Heart left ventricle (tissue), 16 donors: ENCODE results near the gene MFGE8. TPM values are rescaled to one million over a fixed set of nuclear protein-coding genes. Genes with fewer than 3 reads are reported as not detected.

ENCODE experiments used
- ATAC-seq, 4 donors: fragments of 200-7000 bp; cut with Tn5 transposase; one replicate each; pipeline ENCODE4 v1.9.1; 2020 to 2022; ENCODE audit warnings: moderate library complexity in 4 of 4, mild to moderate bottlenecking in 3 of 4, moderate number of reproducible peaks in 1 of 4
- DNase-seq, 5 donors: peaks; one replicate each; pipeline ENCODE4 v3.0.0-alpha.2; 2020
- H3K27ac ChIP-seq, 12 donors: fragments of 200-600 bp; sonication (generic) in 4 of 12; one replicate each; pipeline versions ENCODE4 v1.5.0 to v1.8.0; 2016 to 2022; ENCODE audit warnings: mild to moderate bottlenecking in 2 of 12
- H3K27me3 ChIP-seq, 9 donors: fragments of 200-600 bp; sonication (generic) in 2 of 9; one replicate each; pipeline versions ENCODE4 v1.5.1 to v1.8.0; 2016 to 2022; ENCODE audit warnings: mild to moderate bottlenecking in 3 of 9
- H3K36me3 ChIP-seq, 9 donors: fragments of 200-600 bp; sonication (generic) in 2 of 9; one replicate each; pipeline versions ENCODE4 v1.5.0 to v1.8.0; 2018 to 2022; ENCODE audit warnings: mild to moderate bottlenecking in 2 of 9
- H3K4me1 ChIP-seq, 12 donors: fragments of 200-600 bp; sonication (generic) in 4 of 12; one replicate each; pipeline versions ENCODE4 v1.5.0 to v1.8.0; 2016 to 2022; ENCODE audit warnings: mild to moderate bottlenecking in 3 of 12
- H3K4me3 ChIP-seq, 12 donors: fragments of 200-600 bp; sonication (generic) in 4 of 12; one replicate each; pipeline versions ENCODE4 v1.5.0 to v1.8.0; 2017 to 2022; ENCODE audit warnings: mild to moderate bottlenecking in 9 of 12, moderate library complexity in 4 of 12
- H3K9me3 ChIP-seq, 12 donors: fragments of 200-600 bp; sonication (generic) in 4 of 12; one replicate each; pipeline versions ENCODE4 v1.5.0 to v1.8.0; 2016 to 2022; ENCODE audit warnings: mild to moderate bottlenecking in 1 of 12
- POLR2A ChIP-seq, 2 donors: fragments of 450-650 bp; IDR thresholded peaks; one replicate each; pipeline ENCODE4 v1.6.1; 2017; ENCODE audit warnings: antibody characterized with exemption in 2 of 2, mild to moderate bottlenecking in 2 of 2, moderate library complexity in 2 of 2
- WGBS, 4 donors: extraction: QIAGEN DNeasy Blood & Tissue Kit in 2 of 4; methylation state at CpG; one replicate each; pipeline versions ENCODE4 v1.1.5 to v1.1.7; 2013 to 2018; 5-methylcytosine and 5-hydroxymethylcytosine counted together
- intact Hi-C, 10 donors: fragments of 100-400 bp; cut with DNase I; formaldehyde crosslinking; loops; one replicate each; pipeline versions ENCODE4 v1.11.1 to v1.14.2; 2022
- polyA plus RNA-seq, 2 donors: library from polyadenylated mRNA; stranded (reverse); fragments of 200-250 nt; gene quantifications; one replicate each; pipeline ENCODE4 v1.2.3, GENCODE V29; 2013
- total RNA-seq, 9 donors: library from RNA; depleted of rRNA in 2 of 9; stranded (reverse); fragments of >200 nt in 2 of 9; fragmentation: NEBNext Ultra II Directional in 3 of 9; extraction: Animal tissue kit (Norgen Biotek cat#: 25700) in 3 of 9; gene quantifications; one replicate each; pipeline versions ENCODE4 v1.1.0 to v1.2.4, GENCODE V29; 2016 to 2023
- TF ChIP-seq, protein P1 (sequence below), 12 donors: fragments of 200-600 bp; sonication (generic) in 4 of 12; IDR thresholded peaks; one replicate each; pipeline versions ENCODE4 v1.5.0 to v1.8.0; 2018 to 2022; ENCODE audit warnings: antibody characterized with exemption in 12 of 12, mild to moderate bottlenecking in 5 of 12
- donor health status: ischemic (EF 13 %, LVEDD 7.1; RV severe dilation, severe dysfunction).
- donor health status: healthy with polysubstance abuse.
- donor health status: DM: no; HTN: yes; CAD: no.
- donor health status: DM: no; HTN: no; CAD: no.
- donor health status: ischemic (EF 25% LVEDD 6.9; RV normal size, moderate dysfunction).
- donor health status: ischemic (EF 25% LVEDD 5.7; RV mildly dilated, moderate dysfunction).
- donor health status: healthy.
- donor health status: DM: yes; HTN: yes; CAD: no.
- donor health status: ischemic (EF 35%, LVEDD 5.7; RV mildly dilated, moderate dysfunction).
- donor health status: nonischemic (EF 11% LVEDD 7.7; RV severe dilation, severe dysfunction).
- donor health status: DM: yes; HTN: yes; CAD: no.
- donor health status: PGD.
- donor health status: ischemic (EF 29% LVEDD 5.4; RV normal size, mild dysfunction).
- donor health status: nonischemic (EF 23%, LVEDD 6.1; RV moderate dilation, normal function).

MFGE8 gene
- total and polyA plus RNA-seq, 11 donors: 352 to 732 (median 556) TPM

DNA sequence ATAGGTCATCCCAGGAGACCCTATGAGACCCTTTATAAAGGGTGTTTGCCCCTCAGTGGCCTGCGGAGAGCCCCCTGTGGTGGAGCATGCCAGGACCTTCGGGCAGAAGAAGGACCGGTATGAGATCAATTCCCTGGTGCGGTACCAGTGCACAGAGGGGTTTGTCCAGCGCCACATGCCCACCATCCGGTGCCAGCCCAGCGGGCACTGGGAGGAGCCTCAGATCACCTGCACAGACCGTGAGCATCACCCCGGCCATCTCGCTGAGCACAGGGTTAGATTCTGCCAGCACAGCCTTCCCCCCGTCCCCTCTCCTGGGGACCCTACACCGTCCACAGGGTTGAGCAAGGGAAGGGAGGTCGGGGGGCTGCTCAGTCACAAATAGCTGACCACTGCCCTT lies 39.4 kb downstream of the MFGE8 start:
- WGBS, 4 donors: 81 to 88% (median 84%) methylated on average over 9 to 13 of the region's 13 CpGs
- TF ChIP-seq, protein P1, sequence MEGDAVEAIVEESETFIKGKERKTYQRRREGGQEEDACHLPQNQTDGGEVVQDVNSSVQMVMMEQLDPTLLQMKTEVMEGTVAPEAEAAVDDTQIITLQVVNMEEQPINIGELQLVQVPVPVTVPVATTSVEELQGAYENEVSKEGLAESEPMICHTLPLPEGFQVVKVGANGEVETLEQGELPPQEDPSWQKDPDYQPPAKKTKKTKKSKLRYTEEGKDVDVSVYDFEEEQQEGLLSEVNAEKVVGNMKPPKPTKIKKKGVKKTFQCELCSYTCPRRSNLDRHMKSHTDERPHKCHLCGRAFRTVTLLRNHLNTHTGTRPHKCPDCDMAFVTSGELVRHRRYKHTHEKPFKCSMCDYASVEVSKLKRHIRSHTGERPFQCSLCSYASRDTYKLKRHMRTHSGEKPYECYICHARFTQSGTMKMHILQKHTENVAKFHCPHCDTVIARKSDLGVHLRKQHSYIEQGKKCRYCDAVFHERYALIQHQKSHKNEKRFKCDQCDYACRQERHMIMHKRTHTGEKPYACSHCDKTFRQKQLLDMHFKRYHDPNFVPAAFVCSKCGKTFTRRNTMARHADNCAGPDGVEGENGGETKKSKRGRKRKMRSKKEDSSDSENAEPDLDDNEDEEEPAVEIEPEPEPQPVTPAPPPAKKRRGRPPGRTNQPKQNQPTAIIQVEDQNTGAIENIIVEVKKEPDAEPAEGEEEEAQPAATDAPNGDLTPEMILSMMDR (IDR thresholded peaks at IDR 0.05): no peak
- TF ChIP-seq POLR2A (IDR thresholded peaks at IDR 0.05): no peak
- Histone ChIP-seq H3K36me3 (peaks cover 0 to 33% (median 0%) of the 10 kb centered on the region in 9 donors), H3K4me3 (no peak overlapping the region), H3K27me3 (no peaks in the 10 kb centered on the region), H3K4me1 (peaks cover 0 to 6% (median 0%) of the 10 kb centered on the region in 12 donors), H3K9me3 (no peaks in the 10 kb centered on the region), H3K27ac (no peak overlapping the region)
- ATAC-seq: no peak
- no peak for DNase-seq
- intact Hi-C loops: no loop called here

DNA sequence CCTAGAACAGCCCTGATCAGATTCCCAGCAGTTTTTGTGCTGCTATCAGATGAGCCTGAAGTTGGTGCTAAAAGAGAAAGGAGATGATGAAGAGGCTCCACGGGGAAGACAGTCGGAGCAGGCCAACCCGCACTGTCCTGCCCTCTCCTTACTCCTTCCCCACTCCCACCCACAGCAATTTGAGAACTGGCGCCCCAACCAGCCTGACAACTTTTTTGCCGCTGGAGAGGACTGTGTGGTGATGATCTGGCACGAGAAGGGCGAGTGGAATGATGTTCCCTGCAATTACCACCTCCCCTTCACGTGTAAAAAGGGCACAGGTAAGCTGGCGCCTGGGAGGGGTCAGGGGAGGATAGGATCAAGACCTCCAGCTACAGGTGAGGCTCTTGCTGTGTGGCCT lies 40.5 kb downstream of the MFGE8 start:
- Histone ChIP-seq H3K4me3 (no peak overlapping the region), H3K4me1 (peaks cover 0 to 6% (median 0%) of the 10 kb centered on the region in 12 donors), H3K9me3 (no peaks in the 10 kb centered on the region), H3K36me3 (peaks cover 0 to 22% (median 0%) of the 10 kb centered on the region in 9 donors), H3K27ac (no peak overlapping the region), H3K27me3 (no peaks in the 10 kb centered on the region)
- no peak for DNase-seq
- intact Hi-C loops: no loop called here
- TF ChIP-seq, protein P1 (IDR thresholded peaks at IDR 0.05): no peak
- TF ChIP-seq POLR2A (IDR thresholded peaks at IDR 0.05): no peak
- WGBS, 4 donors: 78 to 92% (median 81%) methylated on average over 8 to 9 of the region's 9 CpGs
- no peak for ATAC-seq

DNA sequence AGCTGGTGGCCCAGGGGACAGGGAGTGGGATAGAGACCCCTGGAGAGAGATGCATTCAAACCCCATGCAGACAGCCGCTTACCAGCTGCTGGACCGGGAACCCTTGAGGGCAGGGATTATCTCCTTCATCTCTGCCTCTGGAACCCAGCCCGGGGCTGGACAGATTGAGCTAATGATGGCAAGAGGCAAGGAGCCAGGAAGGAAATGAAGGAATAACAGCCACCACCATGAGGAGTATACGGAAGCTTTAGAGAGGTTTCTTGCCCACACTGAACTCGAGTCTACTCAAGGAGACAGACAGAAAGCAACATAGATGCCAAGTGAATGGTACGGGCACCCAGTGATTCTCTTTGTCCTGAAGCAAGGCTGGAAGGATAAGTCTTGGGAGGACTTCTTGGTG lies 41.1 kb downstream of the MFGE8 start:
- DNase-seq: no peak
- no peak for ATAC-seq

DNA sequence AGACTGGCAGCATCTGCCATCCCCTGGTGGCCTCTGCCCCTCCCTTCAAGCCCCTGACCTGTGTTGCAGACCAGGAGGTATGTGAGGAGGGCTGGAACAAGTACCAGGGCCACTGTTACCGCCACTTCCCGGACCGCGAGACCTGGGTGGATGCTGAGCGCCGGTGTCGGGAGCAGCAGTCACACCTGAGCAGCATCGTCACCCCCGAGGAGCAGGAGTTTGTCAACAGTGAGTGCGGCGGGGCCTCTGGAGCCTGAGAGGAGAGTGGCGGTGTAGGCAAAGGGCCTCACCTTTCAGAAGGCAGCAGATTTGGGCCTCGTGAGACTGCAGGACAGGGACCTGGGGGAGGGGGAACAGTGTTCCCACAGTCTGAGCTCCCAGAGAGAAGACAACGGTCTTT lies 41.9 kb downstream of the MFGE8 start:
- Histone ChIP-seq H3K4me3 (no peak overlapping the region), H3K36me3 (peaks cover 0 to 8% (median 0%) of the 10 kb centered on the region in 9 donors), H3K4me1 (peaks cover 0 to 6% (median 0%) of the 10 kb centered on the region in 12 donors), H3K27ac (no peak overlapping the region), H3K9me3 (no peaks in the 10 kb centered on the region), H3K27me3 (no peaks in the 10 kb centered on the region)
- ATAC-seq: no peak
- no peak for DNase-seq
- intact Hi-C loops: no loop called here
- TF ChIP-seq, protein P1 (IDR thresholded peaks at IDR 0.05): no peak
- no peak for TF ChIP-seq POLR2A (IDR thresholded peaks at IDR 0.05)
- WGBS, 4 donors: 80 to 86% (median 81%) methylated on average over 13 to 14 of the region's 14 CpGs

More for the DNA sequence above, 41.1 kb downstream of the MFGE8 start:
- Histone ChIP-seq H3K4me1 (peaks cover 0 to 6% (median 0%) of the 10 kb centered on the region in 12 donors), H3K4me3 (no peak overlapping the region), H3K27ac (no peak overlapping the region), H3K36me3 (peaks cover 0 to 16% (median 0%) of the 10 kb centered on the region in 9 donors), H3K27me3 (no peaks in the 10 kb centered on the region), H3K9me3 (no peaks in the 10 kb centered on the region)
- intact Hi-C loops: no loop called here
- 61 to 73% (median 66%) methylated on average over 6 of the region's 6 CpGs for WGBS, 4 donors
- TF ChIP-seq POLR2A (IDR thresholded peaks at IDR 0.05): no peak
- TF ChIP-seq, protein P1 (IDR thresholded peaks at IDR 0.05): no peak
